ENCODE data around the gene ZNF827. TPM values are rescaled to one million over a fixed set of nuclear protein-coding genes. Genes with fewer than 3 reads are reported as not detected.

ZNF827 gene
- total and polyA plus RNA-seq, 9 of the 15 experiments (the other 6 are each of a cell fraction or from before 2014, with no cell fraction given) = 0.07 to 0.40 TPM; not detected in 7

GRCh38 chr4:145760176-145760575 lies 178.4 kb downstream of the ZNF827 start:
- no peak for FAIRE-seq
- TF ChIP-seq, protein P1, sequence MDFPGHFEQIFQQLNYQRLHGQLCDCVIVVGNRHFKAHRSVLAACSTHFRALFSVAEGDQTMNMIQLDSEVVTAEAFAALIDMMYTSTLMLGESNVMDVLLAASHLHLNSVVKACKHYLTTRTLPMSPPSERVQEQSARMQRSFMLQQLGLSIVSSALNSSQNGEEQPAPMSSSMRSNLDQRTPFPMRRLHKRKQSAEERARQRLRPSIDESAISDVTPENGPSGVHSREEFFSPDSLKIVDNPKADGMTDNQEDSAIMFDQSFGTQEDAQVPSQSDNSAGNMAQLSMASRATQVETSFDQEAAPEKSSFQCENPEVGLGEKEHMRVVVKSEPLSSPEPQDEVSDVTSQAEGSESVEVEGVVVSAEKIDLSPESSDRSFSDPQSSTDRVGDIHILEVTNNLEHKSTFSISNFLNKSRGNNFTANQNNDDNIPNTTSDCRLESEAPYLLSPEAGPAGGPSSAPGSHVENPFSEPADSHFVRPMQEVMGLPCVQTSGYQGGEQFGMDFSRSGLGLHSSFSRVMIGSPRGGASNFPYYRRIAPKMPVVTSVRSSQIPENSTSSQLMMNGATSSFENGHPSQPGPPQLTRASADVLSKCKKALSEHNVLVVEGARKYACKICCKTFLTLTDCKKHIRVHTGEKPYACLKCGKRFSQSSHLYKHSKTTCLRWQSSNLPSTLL (IDR thresholded peaks at IDR 0.05) = no peak
- no peak for TF ChIP-seq SREBF2 (CRISPR knock-in tag; IDR thresholded peaks at IDR 0.05)
- no peak for TF ChIP-seq DNMT1 (IDR thresholded peaks at IDR 0.05)
- TF ChIP-seq ZNF143 (CRISPR knock-in tag; IDR thresholded peaks at IDR 0.05) = no peak
- no peak for TF ChIP-seq RBM14 (IDR thresholded peaks at IDR 0.05; ENCODE audit: borderline replicate concordance, insufficient read depth, low read depth, low read length)
- TF ChIP-seq MITF (IDR thresholded peaks at IDR 0.05) = no peak
- no peak for TF ChIP-seq BRCA1 (IDR thresholded peaks at IDR 0.05)
- TF ChIP-seq BRCA1 (CRISPR knock-in tag; IDR thresholded peaks at IDR 0.05) = no peak
- TF ChIP-seq NCOA2 (IDR thresholded peaks at IDR 0.05; ENCODE audit: partially characterized antibody in 2 of 2) = no peak
- no peak for TF ChIP-seq CAMTA2 (CRISPR knock-in tag; conservative IDR thresholded peaks at IDR 0.05)
- TF ChIP-seq CREB1 (IDR thresholded peaks at IDR 0.05) = no peak
- TF ChIP-seq CREB1 (CRISPR knock-in tag; IDR thresholded peaks at IDR 0.05) = no peak
- no peak for TF ChIP-seq NR3C1 (CRISPR knock-in tag; IDR thresholded peaks at IDR 0.05)
- no peak for TF ChIP-seq MECOM (CRISPR knock-in tag; IDR thresholded peaks at IDR 0.05)
- TF ChIP-seq ZFX (CRISPR knock-in tag; IDR thresholded peaks at IDR 0.05) = no peak
- TF ChIP-seq ESRRA (IDR thresholded peaks at IDR 0.05; ENCODE audit: borderline replicate concordance, low read depth) = no peak
- TF ChIP-seq POLR3G (IDR thresholded peaks at IDR 0.05; ENCODE audit: extremely low read depth, insufficient read length, insufficient replicate concordance) = no peak
- no peak for TF ChIP-seq FOXK1 (CRISPR knock-in tag; IDR thresholded peaks at IDR 0.05; ENCODE audit: borderline replicate concordance)
- TF ChIP-seq HOXB6 (CRISPR knock-in tag; IDR thresholded peaks at IDR 0.05; ENCODE audit: borderline replicate concordance) = no peak
- TF ChIP-seq TCFL5 (CRISPR knock-in tag; conservative IDR thresholded peaks at IDR 0.05) = no peak
- TF ChIP-seq IRF2 (CRISPR knock-in tag; IDR thresholded peaks at IDR 0.05) = no peak
- no peak for TF ChIP-seq ATF2 (CRISPR knock-in tag; IDR thresholded peaks at IDR 0.05)
- no peaks in the 10 kb centered on the region for H3K36me3 ChIP-seq (ENCODE audit: control insufficient read depth, insufficient read depth, low read length)
- H3K27me3 ChIP-seq (ENCODE audit: control insufficient read depth in 2 of 2, insufficient read depth in 2 of 2, low read length in 2 of 2) = peaks cover 10 to 44% of the 10 kb centered on the region in 2 experiments; a peak in 4 of 5 replicates
- DNase-seq (ENCODE audit: extremely low read depth in 1 of 4, low spot score in 3 of 4) = no peak
- BruUV-seq (replicated peaks) = no TSS peak
- H3K9me3 ChIP-seq (replicated peaks; ENCODE audit: control insufficient read depth, insufficient read depth, low read depth, low read length) = no peaks in the 10 kb centered on the region
- 0% methylated on average over 8 of the region's 8 CpGs for WGBS (ENCODE audit: insufficient coverage, low coverage, missing lambda C conversion rate)
- H3K9me1 ChIP-seq (ENCODE audit: control insufficient read depth, insufficient read depth, low read length) = no peaks in the 10 kb centered on the region
- ChIA-PET CTCF (ENCODE audit: low intra/inter-chr PET ratio) (no interaction called here), POLR2A (no interaction called here)
- H4K20me1 ChIP-seq (replicated peaks; ENCODE audit: control insufficient read depth, insufficient read depth, low read length) = no peaks in the 10 kb centered on the region
- H3K79me2 ChIP-seq (ENCODE audit: control insufficient read depth, insufficient read depth, low read length) = no peaks in the 10 kb centered on the region
- in situ Hi-C loops (cut with MboI) (no loop called here), intact Hi-C loops (cut with micrococcal nuclease) (no loop called here)
- H3K4me2 ChIP-seq (ENCODE audit: insufficient read depth, low read length) = no peak overlapping the region
- no peak overlapping the region for H3K4me3 ChIP-seq
- H2AFZ ChIP-seq (ENCODE audit: low read depth, low read length) = no peak overlapping the region
- no peak overlapping the region for H3K9ac ChIP-seq (ENCODE audit: insufficient read depth in 1 of 2, low read depth in 2 of 2, low read length in 2 of 2)
- H3K27ac ChIP-seq (ENCODE audit: extremely low read depth, low read depth, low read length) = no peak overlapping the region
- no peak for ATAC-seq
- H3K4me1 ChIP-seq (replicated peaks in 1 of 2; ENCODE audit: control insufficient read depth in 2 of 2, insufficient read depth in 2 of 2, low read length in 2 of 2) = no peaks in the 10 kb centered on the region

All from K562 (cell line).